RWPE2 (cell line): ENCODE results near the gene UBE2E1.

Experiments
- ATAC-seq: fragments of 200-7000 bp; cut with Tn5 transposase; 3 replicates; pipeline ENCODE4 v1.9.1; 2021; ENCODE audit warnings: low read depth
- DNase-seq: peaks from one replicate; pipeline ENCODE4 v3.0.0-alpha.2; 2020; ENCODE audit warnings: low spot score
- H3K27ac ChIP-seq: fragments of 450-650 bp; 2 replicates; pipeline ENCODE4 v1.5.1; 2017; ENCODE audit warnings: mild to moderate bottlenecking; ENCODE audit not compliant: poor library complexity, severe bottlenecking
- H3K27me3 ChIP-seq: fragments of 250-450 bp; sonication (Bioruptor Pico); 2 replicates; pipeline ENCODE4 v1.5.1; 2021; ENCODE audit warnings: mild to moderate bottlenecking, moderate library complexity; ENCODE audit not compliant: insufficient read depth, poor library complexity, severe bottlenecking
- H3K36me3 ChIP-seq: fragments of 250-450 bp; sonication (Bioruptor Pico); 2 replicates; pipeline ENCODE4 v1.5.1; 2020; ENCODE audit warnings: low read depth, mild to moderate bottlenecking, moderate library complexity
- H3K4me1 ChIP-seq: fragments of 250-450 bp; sonication (Bioruptor Pico); 2 replicates; pipeline ENCODE4 v1.5.1; 2021; ENCODE audit warnings: mild to moderate bottlenecking, moderate library complexity; ENCODE audit not compliant: insufficient read depth, poor library complexity, severe bottlenecking
- H3K4me3 ChIP-seq: fragments of 250-450 bp; sonication (Bioruptor Pico); 2 replicates; pipeline ENCODE4 v1.5.1; 2021; ENCODE audit warnings: mild to moderate bottlenecking, moderate library complexity; ENCODE audit not compliant: severe bottlenecking
- H3K9me3 ChIP-seq: fragments of 250-450 bp; sonication (Bioruptor Pico); 2 replicates; pipeline ENCODE4 v1.5.1; 2021; ENCODE audit warnings: mild to moderate bottlenecking, moderate library complexity; ENCODE audit not compliant: severe bottlenecking
- CTCF ChIP-seq: fragments of 450-650 bp; IDR thresholded peaks from one replicate; pipeline ENCODE4 v1.5.1; 2017; ENCODE audit warnings: mild to moderate bottlenecking, moderate library complexity; ENCODE audit not compliant: poor library complexity, severe bottlenecking

The UBE2E1 gene

GRCh38 chr3:23781051-23781450 lies 24.7 kb upstream of the UBE2E1 start:
- Histone ChIP-seq H3K27me3 (no peaks in the 10 kb centered on the region), H3K27ac (no peak overlapping the region), H3K9me3 (no peaks in the 10 kb centered on the region), H3K4me1 (no peaks in the 10 kb centered on the region), H3K36me3 (no peaks in the 10 kb centered on the region), H3K4me3 (no peak overlapping the region)
- no peak for ATAC-seq
- DNase-seq, result no peak
- TF ChIP-seq CTCF, result no peak

GRCh38 chr3:23781871-23782270 lies 23.9 kb upstream of the UBE2E1 start:
- Histone ChIP-seq H3K4me3 (no peak overlapping the region), H3K4me1 (no peaks in the 10 kb centered on the region), H3K36me3 (no peaks in the 10 kb centered on the region), H3K27ac (no peak overlapping the region), H3K9me3 (no peaks in the 10 kb centered on the region), H3K27me3 (no peaks in the 10 kb centered on the region)
- TF ChIP-seq CTCF, result no peak
- no peak for ATAC-seq
- DNase-seq, result no peak

- Histone ChIP-seq H3K36me3 (no peaks in the 10 kb centered on the region), H3K27ac (no peak overlapping the region), H3K9me3 (no peaks in the 10 kb centered on the region), H3K4me3 (no peak overlapping the region), H3K27me3 (no peaks in the 10 kb centered on the region), H3K4me1 (no peaks in the 10 kb centered on the region)
- no peak for DNase-seq
- no peak for ATAC-seq
- TF ChIP-seq CTCF, result no peak
These were observed 20.6 kb upstream of the UBE2E1 start for GRCh38 chr3:23785097-23785645.

GRCh38 chr3:23785882-23786281 lies 19.9 kb upstream of the UBE2E1 start:
- Histone ChIP-seq H3K27me3 (no peaks in the 10 kb centered on the region), H3K9me3 (no peaks in the 10 kb centered on the region), H3K4me3 (no peak overlapping the region), H3K36me3 (no peaks in the 10 kb centered on the region), H3K4me1 (no peaks in the 10 kb centered on the region), H3K27ac (no peak overlapping the region)
- DNase-seq (no peak), ATAC-seq (no peak)
- no peak for TF ChIP-seq CTCF

- DNase-seq (no peak), ATAC-seq (no peak)
- Histone ChIP-seq H3K4me1 (no peaks in the 10 kb centered on the region), H3K27me3 (no peaks in the 10 kb centered on the region), H3K9me3 (no peaks in the 10 kb centered on the region), H3K4me3 (no peak overlapping the region), H3K36me3 (no peaks in the 10 kb centered on the region), H3K27ac (no peak overlapping the region)
- TF ChIP-seq CTCF, result no peak
These were observed 14.1 kb upstream of the UBE2E1 start for GRCh38 chr3:23791678-23792077.
